ENCODE data around the gene MCL1. TPM values are rescaled to one million over a fixed set of nuclear protein-coding genes. Genes with fewer than 3 reads are reported as not detected.
"Not testable (repeated sequence)": the region's sequence is repeated elsewhere in the genome, so short reads cannot be mapped to it uniquely, and the experiment has no call there.

MCL1 gene
- polyA plus RNA-seq, 1 donor: 200 TPM

GRCh38 chr1:150573648-150574071, 5.8 kb downstream of the MCL1 start:
- DNase-seq: not testable (repeated sequence)

- no peak for DNase-seq
Observed at GRCh38 chr1:150572918-150573647, 6.3 kb downstream of the MCL1 start.

GRCh38 chr1:150568594-150568966, 10.8 kb downstream of the MCL1 start:
- DNase-seq: no peak

- DNase-seq: peak; percentile 89
Observed at GRCh38 chr1:150567717-150568593, 11.5 kb downstream of the MCL1 start.

- no peak for DNase-seq
Observed at GRCh38 chr1:150567341-150567716, 12.1 kb downstream of the MCL1 start.

- no peak for DNase-seq
Observed at GRCh38 chr1:150566589-150567340, 12.6 kb downstream of the MCL1 start.

GRCh38 chr1:150565240-150565991, 14.0 kb downstream of the MCL1 start:
- not testable (repeated sequence) for DNase-seq

GRCh38 chr1:150564051-150564991, 15.1 kb downstream of the MCL1 start:
- no peak for DNase-seq

- DNase-seq: no peak
Observed at GRCh38 chr1:150563340-150564038, 15.9 kb downstream of the MCL1 start.

- no peak for DNase-seq
Observed at GRCh38 chr1:150562446-150563339, 16.7 kb downstream of the MCL1 start.

GRCh38 chr1:150561974-150562445, 17.4 kb downstream of the MCL1 start:
- peak; percentile 87 for DNase-seq

- DNase-seq: peak; percentile 91
Observed at GRCh38 chr1:150561254-150561973, 18.0 kb downstream of the MCL1 start.

GRCh38 chr1:150560576-150561253, 18.7 kb downstream of the MCL1 start:
- peak; percentile 88 for DNase-seq

- DNase-seq: no peak
Observed at GRCh38 chr1:150560011-150560438, 19.4 kb downstream of the MCL1 start.

GRCh38 chr1:150559656-150560010, 19.8 kb downstream of the MCL1 start:
- DNase-seq: no peak

GRCh38 chr1:150558761-150559655, 20.4 kb downstream of the MCL1 start:
- DNase-seq: no peak
